Smooth muscle cell (in vitro differentiated cells): Measurements from ENCODE around the gene UNC79. TPM values are rescaled to one million over a fixed set of nuclear protein-coding genes. Genes with fewer than 3 reads are reported as not detected.

Experiments used
- DNase-seq: peaks from one replicate; lab custom pipeline; 2025; ENCODE audit not compliant: unreplicated experiment; lab: John Stamatoyannopoulos, UW
- H2AFZ ChIP-seq: fragments of 200-600 bp; sonication (generic); 2 replicates; pipeline ENCODE4 v1.6.0; 2016; ENCODE audit warnings: antibody characterized with exemption, low read depth, mild to moderate bottlenecking
- H3F3A ChIP-seq: fragments of 200-600 bp; sonication (generic); 2 replicates; pipeline ENCODE4 v1.6.0; 2017; ENCODE audit warnings: antibody characterized with exemption, low read depth
- H3K27ac ChIP-seq: fragments of 200-600 bp; sonication (generic); 2 replicates; pipeline ENCODE4 v1.5.1; 2016; ENCODE audit warnings: low read depth, mild to moderate bottlenecking
- H3K27me3 ChIP-seq: fragments of 200-600 bp; sonication (generic); 2 replicates; pipeline ENCODE4 v1.6.1; 2016; ENCODE audit warnings: low read depth, mild to moderate bottlenecking
- H3K36me3 ChIP-seq: fragments of 200-600 bp; sonication (generic); 2 replicates; pipeline ENCODE4 v1.5.1; 2016; ENCODE audit warnings: low read depth
- H3K4me1 ChIP-seq: fragments of 200-600 bp; sonication (generic); 2 replicates; pipeline ENCODE4 v1.5.1; 2016; ENCODE audit warnings: low read depth
- H3K4me2 ChIP-seq: fragments of 200-600 bp; sonication (generic); 2 replicates; pipeline ENCODE4 v1.6.0; 2016; ENCODE audit warnings: mild to moderate bottlenecking
- H3K4me3 ChIP-seq: fragments of 200-600 bp; sonication (generic); 2 replicates; pipeline ENCODE4 v1.5.1; 2016; ENCODE audit warnings: mild to moderate bottlenecking
- H3K79me2 ChIP-seq: fragments of 200-600 bp; sonication (generic); 2 replicates; pipeline ENCODE4 v1.6.0; 2016; ENCODE audit warnings: low read depth, mild to moderate bottlenecking
- H3K9ac ChIP-seq: fragments of 200-600 bp; sonication (generic); 2 replicates; pipeline ENCODE4 v1.6.0; 2016; ENCODE audit warnings: low read depth
- H3K9me3 ChIP-seq: fragments of 200-600 bp; sonication (generic); replicated peaks from 2 replicates; pipeline ENCODE4 v1.5.1; 2016; ENCODE audit warnings: low read depth
- H4K20me1 ChIP-seq: fragments of 200-600 bp; sonication (generic); 2 replicates; pipeline ENCODE4 v1.6.0; 2016; ENCODE audit warnings: low read depth
- CTCF ChIP-seq: fragments of 200-600 bp; sonication (generic); IDR thresholded peaks from 2 replicates; pipeline ENCODE4 v1.5.1; 2017; ENCODE audit warnings: borderline replicate concordance, mild to moderate bottlenecking, antibody characterized with exemption; ENCODE audit not compliant: insufficient read depth, poor library complexity, severe bottlenecking
- WGBS: methylation state at CpG from one replicate; pipeline ENCODE4 v1.1.7; 2016; ENCODE audit warnings: low lambda C conversion rate; 5-methylcytosine and 5-hydroxymethylcytosine counted together
- polyA plus RNA-seq: library from polyadenylated mRNA; unstranded; fragments of >200 nt; fragmentation: Nextera tagmentation; extraction: Ambion mirVana; gene quantifications from 2 replicates; pipeline ENCODE4 v1.2.1, GENCODE V29; 2016
- total RNA-seq: library from RNA; depleted of rRNA; stranded (reverse); fragments of >200 nt; gene quantifications from 2 replicates; pipeline ENCODE4 v1.2.3, GENCODE V29; 2014

The UNC79 gene
- total and polyA plus RNA-seq, 2 experiments from 2014 or later, result 0.06 to 0.36 TPM

DNA sequence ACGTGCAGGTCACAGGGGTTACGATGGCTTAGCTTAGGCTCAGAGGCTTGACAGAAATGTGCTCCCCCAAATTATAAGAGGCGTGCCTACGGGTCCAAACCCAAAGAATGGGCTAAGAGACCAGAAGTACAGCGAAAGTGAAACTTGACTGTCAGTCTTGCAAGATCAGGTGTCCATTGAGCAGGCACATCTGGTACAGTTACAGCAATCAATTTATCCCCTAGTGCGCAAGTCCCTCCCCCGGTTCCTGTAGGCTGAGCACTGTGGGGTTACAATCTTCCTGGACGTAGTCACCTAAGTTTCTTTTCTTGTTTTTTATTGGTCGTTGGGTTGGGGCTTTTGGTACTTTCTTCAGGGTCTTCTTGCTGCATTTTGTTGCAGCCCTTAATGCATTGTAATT is 134.2 kb downstream of the UNC79 start:
- Histone ChIP-seq H3K4me2 (no peak overlapping the region), H3K79me2 (no peaks in the 10 kb centered on the region), H3K9ac (no peak overlapping the region), H3K27me3 (no peaks in the 10 kb centered on the region), H3K4me1 (no peaks in the 10 kb centered on the region), H3K36me3 (no peaks in the 10 kb centered on the region), H4K20me1 (no peaks in the 10 kb centered on the region), H3K27ac (no peak overlapping the region), H3K4me3 (no peak overlapping the region), H2AFZ (no peak overlapping the region), H3F3A (no peaks in the 10 kb centered on the region), H3K9me3 (no peaks in the 10 kb centered on the region)
- DNase-seq, result no peak
- no peak for TF ChIP-seq CTCF
- 90% methylated on average over 9 of the region's 9 CpGs for WGBS

DNA sequence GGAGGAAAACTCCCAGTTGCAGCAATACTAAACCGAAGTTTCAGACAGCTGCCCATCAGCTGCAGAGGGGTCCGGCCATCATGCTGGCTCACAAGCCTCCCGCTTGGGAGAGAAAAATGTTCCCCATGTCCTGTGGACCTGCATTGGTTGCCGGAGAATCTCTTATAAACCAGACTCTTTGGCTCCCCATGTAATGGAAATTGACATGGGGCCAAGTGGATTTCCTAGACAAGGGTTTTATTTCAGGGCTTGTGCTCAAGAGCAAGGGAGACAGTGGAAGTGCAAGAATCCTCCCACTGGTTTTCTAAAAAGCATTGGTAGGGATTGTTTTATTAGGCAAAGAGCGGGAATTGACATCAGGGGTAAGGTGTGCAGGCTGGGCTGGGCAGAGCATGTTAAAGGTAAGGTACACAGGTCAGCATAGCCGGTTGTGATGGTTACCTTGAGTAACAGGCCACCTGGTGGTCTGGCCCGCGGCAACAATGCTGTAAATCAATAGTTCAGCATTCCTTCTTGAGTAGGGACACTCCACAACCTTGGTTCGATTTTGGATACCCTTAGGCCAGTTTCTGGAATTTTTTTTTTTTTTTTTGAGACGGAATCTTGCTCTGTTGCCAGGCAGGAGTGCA is 135.4 kb downstream of the UNC79 start:
- 93% methylated on average over 10 of the region's 10 CpGs for WGBS
- Histone ChIP-seq H3F3A (no peaks in the 10 kb centered on the region), H3K27ac (no peak overlapping the region), H3K4me3 (no peak overlapping the region), H3K4me1 (no peaks in the 10 kb centered on the region), H3K36me3 (no peaks in the 10 kb centered on the region), H2AFZ (no peak overlapping the region), H4K20me1 (no peaks in the 10 kb centered on the region), H3K4me2 (no peak overlapping the region), H3K9ac (no peak overlapping the region), H3K79me2 (no peaks in the 10 kb centered on the region), H3K9me3 (no peaks in the 10 kb centered on the region), H3K27me3 (no peaks in the 10 kb centered on the region)
- no peak for DNase-seq
- no peak for TF ChIP-seq CTCF

GRCh38 chr14:93571275-93571674 is 140.5 kb downstream of the UNC79 start:
- Histone ChIP-seq H3K4me3 (no peak overlapping the region), H3K79me2 (no peaks in the 10 kb centered on the region), H3K9ac (no peak overlapping the region), H3K36me3 (no peaks in the 10 kb centered on the region), H3K9me3 (no peaks in the 10 kb centered on the region), H3F3A (no peaks in the 10 kb centered on the region), H3K27ac (no peak overlapping the region), H3K4me2 (no peak overlapping the region), H3K4me1 (no peaks in the 10 kb centered on the region), H3K27me3 (no peaks in the 10 kb centered on the region), H2AFZ (no peak overlapping the region), H4K20me1 (no peaks in the 10 kb centered on the region)
- TF ChIP-seq CTCF, result no peak
- WGBS, result 88% methylated on average over 5 of the region's 5 CpGs
- DNase-seq, result no peak

- no peak for TF ChIP-seq CTCF
- no peaks in the 10 kb centered on the region for H3K27me3 ChIP-seq
- H3K79me2 ChIP-seq, result no peaks in the 10 kb centered on the region
- H3K9me3 ChIP-seq, result no peaks in the 10 kb centered on the region
- H3K36me3 ChIP-seq, result no peaks in the 10 kb centered on the region
- H3K27ac ChIP-seq, result no peak overlapping the region
- no peaks in the 10 kb centered on the region for H4K20me1 ChIP-seq
- no peak overlapping the region for H3K4me2 ChIP-seq
- no peaks in the 10 kb centered on the region for H3K4me1 ChIP-seq
- no peak for DNase-seq
- no peak overlapping the region for H2AFZ ChIP-seq
- WGBS, result 92% methylated on average over 3 of the region's 3 CpGs
- H3F3A ChIP-seq, result no peaks in the 10 kb centered on the region
- H3K9ac ChIP-seq, result no peak overlapping the region
- no peak overlapping the region for H3K4me3 ChIP-seq
Observed at GRCh38 chr14:93579178-93579577, 148.4 kb downstream of the UNC79 start.
